ENCODE data around the gene RINL. TPM values are rescaled to one million over a fixed set of nuclear protein-coding genes. Genes with fewer than 3 reads are reported as not detected.

The RINL gene
- total RNA-seq, 1 donor from 2014 or later = 3.3 TPM

DNA sequence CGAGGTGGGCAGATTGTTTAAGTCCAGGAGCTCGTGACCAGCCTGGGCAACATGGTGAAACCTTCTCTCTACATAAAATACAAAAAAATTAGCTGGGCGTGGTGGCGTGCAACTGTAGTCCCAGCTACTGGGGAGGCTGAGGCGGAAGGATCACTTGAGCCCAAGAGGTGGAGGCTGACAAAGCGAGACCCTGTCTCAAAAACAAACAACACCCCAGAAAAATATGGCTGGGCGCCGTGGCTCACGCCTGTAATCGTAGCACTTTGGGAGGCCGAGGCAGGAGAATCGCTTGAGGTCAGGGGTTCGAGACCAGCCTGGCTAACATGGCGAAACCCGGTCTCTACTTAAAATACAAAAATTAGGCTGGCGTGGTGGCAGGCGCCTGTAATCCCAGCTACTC, 24.9 kb downstream of the RINL start:
- DNase-seq (ENCODE audit: low spot score in 2 of 2, unreplicated experiment in 2 of 2) = no peak
- H3K9me3 Mint-ChIP-seq = peaks cover 3% of the 10 kb centered on the region
- no peaks in the 10 kb centered on the region for H3K27me3 Mint-ChIP-seq (ENCODE audit: low read depth)
- H3K4me3 Mint-ChIP-seq = peak overlapping the region; percentile 84
- H3K36me3 Mint-ChIP-seq = peaks cover 3% of the 10 kb centered on the region
- H3K27ac Mint-ChIP-seq = peak overlapping the region; percentile 97
- TF ChIP-seq, protein P1, sequence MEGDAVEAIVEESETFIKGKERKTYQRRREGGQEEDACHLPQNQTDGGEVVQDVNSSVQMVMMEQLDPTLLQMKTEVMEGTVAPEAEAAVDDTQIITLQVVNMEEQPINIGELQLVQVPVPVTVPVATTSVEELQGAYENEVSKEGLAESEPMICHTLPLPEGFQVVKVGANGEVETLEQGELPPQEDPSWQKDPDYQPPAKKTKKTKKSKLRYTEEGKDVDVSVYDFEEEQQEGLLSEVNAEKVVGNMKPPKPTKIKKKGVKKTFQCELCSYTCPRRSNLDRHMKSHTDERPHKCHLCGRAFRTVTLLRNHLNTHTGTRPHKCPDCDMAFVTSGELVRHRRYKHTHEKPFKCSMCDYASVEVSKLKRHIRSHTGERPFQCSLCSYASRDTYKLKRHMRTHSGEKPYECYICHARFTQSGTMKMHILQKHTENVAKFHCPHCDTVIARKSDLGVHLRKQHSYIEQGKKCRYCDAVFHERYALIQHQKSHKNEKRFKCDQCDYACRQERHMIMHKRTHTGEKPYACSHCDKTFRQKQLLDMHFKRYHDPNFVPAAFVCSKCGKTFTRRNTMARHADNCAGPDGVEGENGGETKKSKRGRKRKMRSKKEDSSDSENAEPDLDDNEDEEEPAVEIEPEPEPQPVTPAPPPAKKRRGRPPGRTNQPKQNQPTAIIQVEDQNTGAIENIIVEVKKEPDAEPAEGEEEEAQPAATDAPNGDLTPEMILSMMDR (IDR thresholded peaks at IDR 0.05; ENCODE audit: unreplicated experiment) = no peak
- H3K4me1 Mint-ChIP-seq = peaks cover 31% of the 10 kb centered on the region

DNA sequence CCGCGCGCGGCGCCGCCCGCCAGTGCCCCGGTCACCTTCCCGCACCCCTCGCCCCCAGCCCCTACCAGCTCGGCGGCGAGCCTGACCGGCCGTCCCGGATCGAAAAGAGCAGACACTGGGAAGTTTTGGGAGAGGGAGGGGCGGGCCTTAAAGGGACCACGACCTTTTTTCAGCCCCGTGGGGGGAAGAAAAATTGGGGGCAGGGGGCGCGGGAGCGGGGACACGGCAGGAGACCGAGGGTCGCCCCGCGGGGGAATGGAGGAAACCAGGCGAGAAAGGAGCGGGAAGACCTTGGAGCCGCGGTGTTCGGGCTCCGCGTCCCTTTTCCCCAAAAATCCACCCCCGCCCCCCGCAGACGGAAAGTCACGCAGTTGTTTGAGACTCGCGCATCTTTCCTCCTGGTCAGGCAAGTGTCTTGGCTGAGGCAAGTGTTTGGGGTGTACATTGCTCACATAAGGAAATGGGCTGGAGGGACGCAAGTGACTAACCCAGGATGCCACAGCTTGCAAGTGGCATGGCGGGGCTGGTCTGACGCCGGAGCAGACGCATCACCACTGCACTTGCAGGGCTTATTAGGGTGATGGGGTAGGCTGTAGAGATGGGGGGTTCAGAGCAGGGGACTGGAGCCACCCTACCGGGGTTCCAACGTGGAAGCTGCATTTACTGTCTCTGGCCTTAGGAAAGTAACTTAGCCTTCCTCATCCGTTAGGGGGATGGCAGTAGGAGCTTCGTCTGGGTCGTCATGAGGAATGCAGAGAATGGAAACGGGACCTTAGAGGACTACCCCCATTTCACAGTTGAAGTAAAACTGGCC, 25.6 kb downstream of the RINL start:
- Mint-ChIP-seq H3K4me3 (peak overlapping the region; percentile 84), H3K27me3 (ENCODE audit: low read depth) (no peaks in the 10 kb centered on the region), H3K9me3 (peaks cover 3% of the 10 kb centered on the region), H3K27ac (peak overlapping the region; percentile 97), H3K36me3 (peaks cover 3% of the 10 kb centered on the region), H3K4me1 (peaks cover 36% of the 10 kb centered on the region)
- peak in 1 of 2 experiments; percentile 64 for DNase-seq (ENCODE audit: low spot score in 2 of 2, unreplicated experiment in 2 of 2)
- TF ChIP-seq, protein P1 (IDR thresholded peaks at IDR 0.05; ENCODE audit: unreplicated experiment) = no peak

DNA sequence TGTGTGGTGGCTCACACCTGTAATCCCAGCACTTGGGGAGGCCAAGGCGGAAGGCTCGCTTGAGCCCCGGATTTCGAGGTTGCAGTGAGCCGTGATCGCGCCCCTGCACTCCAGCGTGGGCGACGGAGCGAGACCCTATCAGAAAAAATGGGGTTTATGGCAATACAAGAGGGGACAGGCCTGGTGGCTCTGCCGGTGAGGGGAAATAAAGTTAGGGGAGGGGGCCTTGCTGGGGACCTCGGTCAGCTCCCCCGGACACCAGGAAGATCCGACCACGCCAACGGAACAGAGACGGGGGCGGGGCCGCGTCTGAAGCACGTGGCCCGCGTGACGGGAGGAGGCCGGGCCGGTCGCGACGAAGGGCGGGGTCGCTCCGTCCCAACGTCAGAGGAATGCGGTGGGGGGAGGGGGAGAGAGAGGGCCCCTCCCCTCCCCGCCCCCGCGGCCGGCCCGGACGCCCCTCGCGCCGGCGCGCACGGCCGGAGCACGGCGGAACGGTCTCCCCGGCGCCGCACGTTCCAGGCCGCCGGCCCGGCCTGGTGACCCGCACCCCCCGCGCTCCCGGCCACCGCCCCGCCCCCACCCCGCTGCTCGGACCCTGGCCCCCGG, 26.3 kb downstream of the RINL start:
- H3K4me3 Mint-ChIP-seq = peak overlapping the region; percentile 88
- peak overlapping the region; percentile 99 for H3K27ac Mint-ChIP-seq
- peaks cover 2% of the 10 kb centered on the region for H3K9me3 Mint-ChIP-seq
- H3K27me3 Mint-ChIP-seq (ENCODE audit: low read depth) = no peaks in the 10 kb centered on the region
- H3K4me1 Mint-ChIP-seq = peaks cover 41% of the 10 kb centered on the region
- H3K36me3 Mint-ChIP-seq = peaks cover 2% of the 10 kb centered on the region
- DNase-seq (ENCODE audit: low spot score in 2 of 2, unreplicated experiment in 2 of 2) = peak; percentile 89 to 93
- TF ChIP-seq, protein P1 (IDR thresholded peaks at IDR 0.05; ENCODE audit: unreplicated experiment) = no peak

DNA sequence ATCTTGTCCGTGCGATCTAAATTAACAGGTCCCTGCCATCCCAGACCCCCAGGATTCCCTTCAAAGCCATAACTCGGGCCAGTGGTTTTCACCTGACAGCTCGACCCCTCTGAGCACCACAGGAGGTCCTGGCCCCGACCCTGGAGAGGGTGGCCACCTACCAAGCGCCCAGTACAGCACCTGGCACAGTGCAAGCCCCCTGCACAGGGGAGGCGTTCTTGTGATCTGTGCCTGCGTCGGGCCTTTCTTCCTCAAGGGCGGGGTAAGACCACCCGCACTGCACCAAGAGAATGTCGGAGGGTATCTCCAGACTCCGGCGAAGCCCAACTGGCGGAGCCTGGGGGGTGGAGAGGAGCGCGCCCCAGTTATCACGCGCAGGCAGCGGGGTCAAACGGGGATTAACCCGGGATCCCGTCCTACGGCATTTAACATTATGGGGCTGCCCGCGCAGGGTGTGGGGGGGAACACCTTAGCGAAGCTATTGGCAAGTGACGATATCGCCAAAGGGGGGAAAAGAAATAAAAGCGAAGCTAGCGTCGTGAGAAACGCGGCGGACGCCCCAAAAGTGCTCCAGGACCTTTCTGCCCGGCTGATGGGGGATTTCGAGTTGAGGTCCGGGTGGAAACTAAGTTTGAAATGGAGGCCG, 27.0 kb downstream of the RINL start:
- peak overlapping the region; percentile 88 for H3K4me3 Mint-ChIP-seq
- H3K4me1 Mint-ChIP-seq = peaks cover 41% of the 10 kb centered on the region
- H3K27ac Mint-ChIP-seq = peak overlapping the region; percentile 99
- H3K9me3 Mint-ChIP-seq = no peaks in the 10 kb centered on the region
- peaks cover 1% of the 10 kb centered on the region for H3K36me3 Mint-ChIP-seq
- DNase-seq (ENCODE audit: low spot score in 2 of 2, unreplicated experiment in 2 of 2) = peak in 1 of 2 experiments; percentile 62
- TF ChIP-seq, protein P1 (IDR thresholded peaks at IDR 0.05; ENCODE audit: unreplicated experiment) = no peak
- no peaks in the 10 kb centered on the region for H3K27me3 Mint-ChIP-seq (ENCODE audit: low read depth)

DNA sequence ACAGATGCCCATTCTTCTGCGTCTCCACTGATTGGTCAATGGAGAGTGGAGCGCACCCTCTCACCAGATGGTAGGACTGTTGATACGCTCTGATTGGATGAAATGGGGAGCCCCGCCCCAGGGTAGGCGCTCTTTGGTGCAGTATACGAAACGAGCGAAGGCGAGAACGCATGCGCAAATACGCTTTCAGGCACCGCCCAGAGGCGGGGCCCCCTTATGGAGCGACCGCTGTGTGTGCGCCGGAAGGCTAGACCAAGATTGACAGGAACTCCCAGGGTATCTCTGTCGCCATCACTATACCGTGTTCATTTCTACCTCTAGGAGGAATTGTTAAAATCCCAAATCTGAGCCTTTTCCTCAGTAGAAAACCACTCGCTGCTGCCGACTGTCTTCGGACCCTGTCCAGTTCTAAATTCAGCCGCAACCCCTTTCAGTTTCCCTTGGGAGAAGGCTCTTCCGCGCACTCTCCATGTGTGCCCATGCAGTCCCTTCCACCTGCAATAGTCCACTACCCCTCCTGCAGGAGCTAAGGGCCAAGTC, 27.6 kb downstream of the RINL start:
- Mint-ChIP-seq H3K27ac (peak overlapping the region; percentile 99), H3K27me3 (ENCODE audit: low read depth) (no peaks in the 10 kb centered on the region), H3K36me3 (peaks cover 7% of the 10 kb centered on the region), H3K4me3 (peak overlapping the region; percentile 88), H3K4me1 (peaks cover 41% of the 10 kb centered on the region), H3K9me3 (no peaks in the 10 kb centered on the region)
- TF ChIP-seq, protein P1 (IDR thresholded peaks at IDR 0.05; ENCODE audit: unreplicated experiment) = no peak
- peak in 1 of 2 experiments; percentile 99 for DNase-seq (ENCODE audit: low spot score in 2 of 2, unreplicated experiment in 2 of 2)

Measured in mesothelial cell of epicardium (in vitro differentiated cells).